Retinal pigment epithelial cell (primary cell): ENCODE results near the gene KCNH6.

Experiments
- DNase-seq: peaks from one replicate; pipeline ENCODE4 v3.0.0-alpha.2; 2010; ENCODE audit warnings: low read depth
- H3K4me3 ChIP-seq: 2 replicates; pipeline ENCODE4 v1.5.1; 2011; ENCODE audit warnings: mild to moderate bottlenecking, low read length, control low read depth, moderate library complexity
- TF ChIP-seq, protein P1 (sequence below): conservative IDR thresholded peaks from 2 replicates; pipeline ENCODE4 v1.5.1; 2011; ENCODE audit warnings: low read depth, low read length, control low read depth, inconsistent platforms

The KCNH6 gene

GRCh38 chr17:63535640-63536039 lies 12.5 kb downstream of the KCNH6 start:
- TF ChIP-seq, protein P1, sequence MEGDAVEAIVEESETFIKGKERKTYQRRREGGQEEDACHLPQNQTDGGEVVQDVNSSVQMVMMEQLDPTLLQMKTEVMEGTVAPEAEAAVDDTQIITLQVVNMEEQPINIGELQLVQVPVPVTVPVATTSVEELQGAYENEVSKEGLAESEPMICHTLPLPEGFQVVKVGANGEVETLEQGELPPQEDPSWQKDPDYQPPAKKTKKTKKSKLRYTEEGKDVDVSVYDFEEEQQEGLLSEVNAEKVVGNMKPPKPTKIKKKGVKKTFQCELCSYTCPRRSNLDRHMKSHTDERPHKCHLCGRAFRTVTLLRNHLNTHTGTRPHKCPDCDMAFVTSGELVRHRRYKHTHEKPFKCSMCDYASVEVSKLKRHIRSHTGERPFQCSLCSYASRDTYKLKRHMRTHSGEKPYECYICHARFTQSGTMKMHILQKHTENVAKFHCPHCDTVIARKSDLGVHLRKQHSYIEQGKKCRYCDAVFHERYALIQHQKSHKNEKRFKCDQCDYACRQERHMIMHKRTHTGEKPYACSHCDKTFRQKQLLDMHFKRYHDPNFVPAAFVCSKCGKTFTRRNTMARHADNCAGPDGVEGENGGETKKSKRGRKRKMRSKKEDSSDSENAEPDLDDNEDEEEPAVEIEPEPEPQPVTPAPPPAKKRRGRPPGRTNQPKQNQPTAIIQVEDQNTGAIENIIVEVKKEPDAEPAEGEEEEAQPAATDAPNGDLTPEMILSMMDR = no peak
- no peak for DNase-seq
- no peak overlapping the region for H3K4me3 ChIP-seq

GRCh38 chr17:63537001-63537400 lies 13.8 kb downstream of the KCNH6 start:
- no peak overlapping the region for H3K4me3 ChIP-seq
- no peak for DNase-seq
- TF ChIP-seq, protein P1 = no peak

DNA sequence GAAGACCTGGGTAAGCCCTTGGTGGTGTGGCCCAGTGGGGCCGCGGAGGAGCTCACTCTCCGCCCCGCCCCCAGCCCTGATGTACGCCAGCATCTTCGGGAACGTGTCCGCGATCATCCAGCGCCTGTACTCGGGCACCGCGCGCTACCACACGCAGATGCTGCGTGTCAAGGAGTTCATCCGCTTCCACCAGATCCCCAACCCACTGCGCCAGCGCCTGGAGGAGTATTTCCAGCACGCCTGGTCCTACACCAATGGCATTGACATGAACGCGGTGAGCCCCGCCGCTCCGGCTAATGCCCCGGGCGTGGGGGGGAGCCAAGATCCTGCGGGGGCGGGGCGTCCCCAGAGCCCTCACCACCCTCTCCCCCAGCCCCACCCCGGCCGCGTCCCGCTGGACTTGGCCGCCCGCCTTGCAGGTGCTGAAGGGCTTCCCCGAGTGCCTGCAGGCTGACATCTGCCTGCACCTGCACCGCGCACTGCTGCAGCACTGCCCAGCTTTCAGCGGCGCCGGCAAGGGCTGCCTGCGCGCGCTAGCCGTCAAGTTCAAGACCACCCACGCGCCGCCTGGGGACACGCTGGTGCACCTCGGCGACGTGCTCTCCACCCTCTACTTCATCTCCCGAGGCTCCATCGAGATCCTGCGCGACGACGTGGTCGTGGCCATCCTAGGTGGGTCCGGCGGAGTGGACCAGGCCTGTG lies 15.0 kb downstream of the KCNH6 start:
- TF ChIP-seq, protein P1 = no peak
- no peak for DNase-seq
- H3K4me3 ChIP-seq = peak overlapping the region; percentile 10

DNA sequence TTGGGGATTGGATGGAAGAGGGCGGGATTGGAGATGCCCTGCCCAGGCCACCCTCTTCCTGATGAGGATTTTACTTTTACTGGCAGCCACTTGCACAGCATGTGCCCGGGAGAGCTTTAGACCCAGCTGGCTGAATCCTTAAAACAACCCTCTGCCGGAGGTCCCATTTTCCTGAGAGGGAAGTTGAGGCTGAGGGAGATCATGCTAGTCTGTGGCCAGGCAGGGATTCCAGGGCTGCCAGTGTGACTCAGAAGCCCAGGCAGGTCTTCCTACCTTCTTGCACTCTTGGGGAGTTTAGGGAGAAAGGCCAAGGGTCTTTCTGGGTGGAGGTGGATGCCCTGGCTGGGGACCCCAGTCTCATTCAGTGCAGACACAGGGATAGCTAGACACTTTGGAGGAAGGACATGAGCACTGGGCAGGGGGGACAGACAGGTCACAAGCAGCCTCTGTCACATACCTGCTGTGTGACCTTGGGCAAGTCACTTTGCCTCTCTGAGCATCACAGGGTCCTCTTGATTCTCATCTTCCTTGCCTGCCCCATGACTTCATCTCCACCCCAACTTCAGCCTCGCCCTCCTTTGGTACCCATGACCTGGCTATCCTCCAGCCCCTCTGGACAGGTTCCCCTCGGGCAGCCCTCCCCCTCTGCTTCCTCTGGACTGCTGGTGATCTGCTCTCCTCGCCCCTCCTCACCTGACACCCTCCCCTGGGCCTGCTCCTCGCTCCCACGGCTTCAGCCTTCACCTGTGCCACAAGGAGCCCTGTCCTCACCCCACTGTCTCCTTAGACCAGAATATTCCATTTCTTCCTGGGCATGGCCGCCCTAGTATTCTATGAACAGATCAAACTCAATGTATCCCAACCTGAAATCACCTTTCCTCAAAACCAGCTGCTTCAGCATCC lies 15.8 kb downstream of the KCNH6 start:
- no peak overlapping the region for H3K4me3 ChIP-seq
- TF ChIP-seq, protein P1 = no peak
- no peak for DNase-seq

DNA sequence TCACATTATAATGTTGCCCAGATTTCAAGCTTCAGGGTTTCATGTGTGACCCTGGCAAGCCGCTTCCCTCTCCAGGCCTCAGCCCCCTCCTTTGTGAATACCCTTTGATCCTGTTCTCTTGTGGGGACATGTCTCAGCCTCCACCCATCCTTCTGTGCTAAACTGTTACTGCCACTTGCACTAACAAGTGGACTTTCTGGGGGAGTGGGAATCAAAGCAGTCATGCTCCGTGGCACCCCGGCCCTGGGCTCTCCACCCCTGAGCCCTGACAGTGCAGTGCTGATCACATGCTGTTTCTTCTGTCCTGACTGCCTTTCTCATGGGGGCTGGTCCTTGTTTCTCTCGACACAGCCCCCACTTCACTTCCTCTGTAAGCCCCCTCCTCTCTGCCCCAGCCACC lies 17.4 kb downstream of the KCNH6 start:
- TF ChIP-seq, protein P1 = no peak
- H3K4me3 ChIP-seq = no peak overlapping the region
- no peak for DNase-seq

DNA sequence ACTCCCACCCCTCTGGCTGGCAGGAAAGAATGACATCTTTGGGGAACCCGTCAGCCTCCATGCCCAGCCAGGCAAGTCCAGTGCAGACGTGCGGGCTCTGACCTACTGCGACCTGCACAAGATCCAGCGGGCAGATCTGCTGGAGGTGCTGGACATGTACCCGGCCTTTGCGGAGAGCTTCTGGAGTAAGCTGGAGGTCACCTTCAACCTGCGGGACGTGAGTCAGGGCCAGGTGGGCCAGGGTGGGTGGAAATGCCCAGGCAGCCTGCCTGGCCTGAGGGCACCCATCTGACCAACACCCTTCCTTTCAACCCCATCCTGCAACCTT lies 19.0 kb downstream of the KCNH6 start:
- TF ChIP-seq, protein P1 = no peak
- no peak overlapping the region for H3K4me3 ChIP-seq
- no peak for DNase-seq
